Measurements from ENCODE around the gene SGSM2.

The SGSM2 gene

GRCh38 chr17:2376107-2376506, 38.8 kb downstream of the SGSM2 start:
- Histone ChIP-seq H3K4me3 (ENCODE audit: low read depth, low read length) (no peak overlapping the region), H3K4me1 (ENCODE audit: control insufficient read depth, insufficient read depth, low read length, unreplicated experiment) (no peaks in the 10 kb centered on the region), H3K27ac (ENCODE audit: low read depth, low read length) (no peak overlapping the region), H3K79me2 (ENCODE audit: control insufficient read depth, insufficient read depth, low read length, unreplicated experiment) (no peaks in the 10 kb centered on the region), H3K36me3 (ENCODE audit: insufficient read depth, low read length) (no peaks in the 10 kb centered on the region), H2AFZ (ENCODE audit: low read length, unreplicated experiment) (no peak overlapping the region), H3K27me3 (ENCODE audit: insufficient read depth, low read length) (no peaks in the 10 kb centered on the region)

- Histone ChIP-seq H3K79me2 (ENCODE audit: control insufficient read depth, insufficient read depth, low read length, unreplicated experiment) (no peaks in the 10 kb centered on the region), H3K27ac (ENCODE audit: low read depth, low read length) (no peak overlapping the region), H3K36me3 (ENCODE audit: insufficient read depth, low read length) (no peaks in the 10 kb centered on the region), H3K27me3 (ENCODE audit: insufficient read depth, low read length) (no peaks in the 10 kb centered on the region), H3K4me1 (ENCODE audit: control insufficient read depth, insufficient read depth, low read length, unreplicated experiment) (no peaks in the 10 kb centered on the region), H3K4me3 (ENCODE audit: low read depth, low read length) (no peak overlapping the region), H2AFZ (ENCODE audit: low read length, unreplicated experiment) (no peak overlapping the region)
Observed at GRCh38 chr17:2377659-2378058, 40.4 kb downstream of the SGSM2 start.

DNA sequence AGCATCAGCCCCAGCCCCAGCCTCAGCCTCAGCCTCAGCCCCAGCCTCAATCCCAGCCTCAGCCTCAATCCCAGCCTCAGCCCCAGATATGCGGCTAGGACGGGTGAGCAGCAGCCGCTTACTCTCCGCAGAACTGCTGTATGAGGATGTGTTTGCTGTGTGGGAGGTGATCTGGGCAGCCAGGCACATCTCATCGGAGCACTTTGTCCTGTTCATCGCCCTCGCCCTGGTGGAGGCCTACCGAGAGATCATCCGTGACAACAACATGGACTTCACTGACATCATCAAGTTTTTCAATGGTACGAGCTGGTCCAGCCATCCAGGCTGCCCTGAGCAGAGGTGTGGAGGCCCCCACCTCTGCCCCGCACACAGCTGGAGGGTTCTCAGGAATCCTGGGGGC, 41.6 kb downstream of the SGSM2 start:
- no peaks in the 10 kb centered on the region for H3K27me3 ChIP-seq (ENCODE audit: insufficient read depth, low read length)
- H3K4me3 ChIP-seq (ENCODE audit: low read depth, low read length) = no peak overlapping the region
- no peaks in the 10 kb centered on the region for H3K79me2 ChIP-seq (ENCODE audit: control insufficient read depth, insufficient read depth, low read length, unreplicated experiment)
- no peaks in the 10 kb centered on the region for H3K4me1 ChIP-seq (ENCODE audit: control insufficient read depth, insufficient read depth, low read length, unreplicated experiment)
- no peak overlapping the region for H2AFZ ChIP-seq (ENCODE audit: low read length, unreplicated experiment)
- H3K36me3 ChIP-seq (ENCODE audit: insufficient read depth, low read length) = no peaks in the 10 kb centered on the region
- H3K27ac ChIP-seq (ENCODE audit: low read depth, low read length) = no peak overlapping the region

DNA sequence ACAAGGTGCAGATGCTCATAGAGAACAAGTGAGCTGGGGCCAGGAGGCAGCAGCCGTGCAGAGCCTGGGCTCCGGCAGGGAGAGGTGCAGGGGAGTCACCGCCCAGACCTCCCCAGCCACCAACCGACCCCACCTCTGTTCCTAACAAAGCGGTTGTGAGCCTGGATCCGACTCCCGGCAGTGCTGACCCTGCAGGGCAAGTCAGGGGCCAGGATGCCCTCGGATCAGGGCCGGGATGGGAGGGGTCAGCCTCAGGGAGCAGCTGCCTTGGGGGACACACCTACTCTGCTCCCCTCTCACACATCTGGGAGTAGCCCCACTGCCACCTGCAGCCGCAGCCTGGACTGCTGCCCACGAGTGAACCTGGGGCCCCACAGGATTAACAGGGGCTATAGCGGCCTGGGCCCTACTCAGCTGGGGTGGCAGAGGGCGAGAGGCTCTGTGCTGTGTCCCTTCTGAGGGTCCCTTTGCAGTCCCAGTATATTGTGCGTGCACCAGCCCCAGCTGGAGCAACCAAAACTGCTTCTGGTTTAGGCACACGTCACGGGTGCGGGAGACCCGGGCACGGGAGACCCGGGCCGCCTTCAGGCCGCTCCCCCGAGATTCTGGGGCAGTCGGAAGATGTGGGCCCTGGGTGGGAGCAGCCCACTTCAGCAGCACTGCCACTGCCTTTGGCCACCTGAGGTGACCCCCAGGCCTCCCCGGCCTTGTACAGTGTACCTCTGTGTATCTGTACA, 42.4 kb downstream of the SGSM2 start:
- Histone ChIP-seq H3K36me3 (ENCODE audit: insufficient read depth, low read length) (no peaks in the 10 kb centered on the region), H3K27ac (ENCODE audit: low read depth, low read length) (no peak overlapping the region), H3K4me1 (ENCODE audit: control insufficient read depth, insufficient read depth, low read length, unreplicated experiment) (no peaks in the 10 kb centered on the region), H3K4me3 (ENCODE audit: low read depth, low read length) (no peak overlapping the region), H2AFZ (ENCODE audit: low read length, unreplicated experiment) (no peak overlapping the region), H3K79me2 (ENCODE audit: control insufficient read depth, insufficient read depth, low read length, unreplicated experiment) (no peaks in the 10 kb centered on the region), H3K27me3 (ENCODE audit: insufficient read depth, low read length) (no peaks in the 10 kb centered on the region)

GRCh38 chr17:2380226-2380922, 43.1 kb downstream of the SGSM2 start:
- no peaks in the 10 kb centered on the region for H3K79me2 ChIP-seq (ENCODE audit: control insufficient read depth, insufficient read depth, low read length, unreplicated experiment)
- H3K27ac ChIP-seq (ENCODE audit: low read depth, low read length) = no peak overlapping the region
- no peaks in the 10 kb centered on the region for H3K27me3 ChIP-seq (ENCODE audit: insufficient read depth, low read length)
- H3K4me1 ChIP-seq (ENCODE audit: control insufficient read depth, insufficient read depth, low read length, unreplicated experiment) = no peaks in the 10 kb centered on the region
- H3K36me3 ChIP-seq (ENCODE audit: insufficient read depth, low read length) = no peaks in the 10 kb centered on the region
- H2AFZ ChIP-seq (ENCODE audit: low read length, unreplicated experiment) = no peak overlapping the region
- H3K4me3 ChIP-seq (ENCODE audit: low read depth, low read length) = no peak overlapping the region

GRCh38 chr17:2380950-2381649, 43.8 kb downstream of the SGSM2 start:
- H3K4me1 ChIP-seq (ENCODE audit: control insufficient read depth, insufficient read depth, low read length, unreplicated experiment) = no peaks in the 10 kb centered on the region
- no peak overlapping the region for H3K27ac ChIP-seq (ENCODE audit: low read depth, low read length)
- no peak overlapping the region for H3K4me3 ChIP-seq (ENCODE audit: low read depth, low read length)
- no peaks in the 10 kb centered on the region for H3K36me3 ChIP-seq (ENCODE audit: insufficient read depth, low read length)
- H2AFZ ChIP-seq (ENCODE audit: low read length, unreplicated experiment) = no peak overlapping the region
- no peaks in the 10 kb centered on the region for H3K27me3 ChIP-seq (ENCODE audit: insufficient read depth, low read length)
- no peaks in the 10 kb centered on the region for H3K79me2 ChIP-seq (ENCODE audit: control insufficient read depth, insufficient read depth, low read length, unreplicated experiment)

GRCh38 chr17:2383628-2384167, 46.4 kb downstream of the SGSM2 start:
- no peaks in the 10 kb centered on the region for H3K27me3 ChIP-seq (ENCODE audit: insufficient read depth, low read length)
- H2AFZ ChIP-seq (ENCODE audit: low read length, unreplicated experiment) = no peak overlapping the region
- no peaks in the 10 kb centered on the region for H3K36me3 ChIP-seq (ENCODE audit: insufficient read depth, low read length)
- no peak overlapping the region for H3K4me3 ChIP-seq (ENCODE audit: low read depth, low read length)
- H3K4me1 ChIP-seq (ENCODE audit: control insufficient read depth, insufficient read depth, low read length, unreplicated experiment) = no peaks in the 10 kb centered on the region
- H3K79me2 ChIP-seq (ENCODE audit: control insufficient read depth, insufficient read depth, low read length, unreplicated experiment) = no peaks in the 10 kb centered on the region
- no peak overlapping the region for H3K27ac ChIP-seq (ENCODE audit: low read depth, low read length)

DNA sequence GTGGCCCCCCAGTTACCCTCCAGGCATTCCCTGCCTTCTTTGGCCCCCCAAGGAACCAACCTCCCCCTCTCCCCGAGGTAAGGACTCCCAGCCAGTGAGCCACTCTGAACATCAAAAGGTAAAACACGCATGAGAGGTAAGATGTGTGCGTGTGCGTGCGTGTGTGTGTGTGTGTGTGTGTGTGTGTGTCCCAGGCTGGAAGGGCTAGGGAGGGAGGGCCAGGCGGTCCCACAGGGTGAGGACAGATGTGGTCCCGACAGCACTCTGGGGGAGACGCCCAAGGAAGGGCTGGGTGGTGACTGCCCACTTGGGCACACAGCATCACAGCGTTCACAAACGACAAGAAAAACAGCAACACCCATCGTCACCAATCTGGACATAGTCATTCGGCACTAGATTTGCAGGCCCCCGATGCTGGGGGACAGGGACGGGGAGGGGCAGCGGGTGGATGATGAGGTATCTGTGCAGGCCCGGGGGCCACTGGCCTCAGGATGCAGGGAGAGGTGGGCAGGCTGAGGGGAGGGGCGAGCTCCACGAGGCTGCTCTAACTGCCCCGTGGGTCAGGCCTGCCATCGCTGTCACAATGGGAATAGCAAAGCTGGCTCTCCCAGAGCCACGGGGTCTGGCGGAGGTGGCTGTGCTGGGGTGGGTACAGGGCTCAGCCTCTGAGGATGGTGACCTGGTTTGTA, 47.3 kb downstream of the SGSM2 start:
- Histone ChIP-seq H3K36me3 (ENCODE audit: insufficient read depth, low read length) (no peaks in the 10 kb centered on the region), H2AFZ (ENCODE audit: low read length, unreplicated experiment) (no peak overlapping the region), H3K79me2 (ENCODE audit: control insufficient read depth, insufficient read depth, low read length, unreplicated experiment) (no peaks in the 10 kb centered on the region), H3K27me3 (ENCODE audit: insufficient read depth, low read length) (no peaks in the 10 kb centered on the region), H3K4me1 (ENCODE audit: control insufficient read depth, insufficient read depth, low read length, unreplicated experiment) (no peaks in the 10 kb centered on the region), H3K27ac (ENCODE audit: low read depth, low read length) (no peak overlapping the region), H3K4me3 (ENCODE audit: low read depth, low read length) (no peak overlapping the region)

- Histone ChIP-seq H3K27me3 (ENCODE audit: insufficient read depth, low read length) (no peaks in the 10 kb centered on the region), H2AFZ (ENCODE audit: low read length, unreplicated experiment) (no peak overlapping the region), H3K79me2 (ENCODE audit: control insufficient read depth, insufficient read depth, low read length, unreplicated experiment) (peaks cover 4% of the 10 kb centered on the region), H3K4me3 (ENCODE audit: low read depth, low read length) (no peak overlapping the region), H3K36me3 (ENCODE audit: insufficient read depth, low read length) (no peaks in the 10 kb centered on the region), H3K4me1 (ENCODE audit: control insufficient read depth, insufficient read depth, low read length, unreplicated experiment) (peaks cover 2% of the 10 kb centered on the region), H3K27ac (ENCODE audit: low read depth, low read length) (no peak overlapping the region)
Observed at GRCh38 chr17:2385240-2386210, 48.2 kb downstream of the SGSM2 start.

Measured in ACC112 (cell line).